Spleen (tissue), 7 donors: ENCODE data around the gene TRPT1.

ENCODE experiments used
- CTCF ChIP-seq, 11 experiments: fragments of 200-600 bp in 7 of 11; fragments of 450-650 bp in 4 of 11; sonication (generic) in 4 of 11; IDR thresholded peaks in 8 of 11; conservative IDR thresholded peaks in 3 of 11; 1 replicate in 7 of 11; 2 replicates in 4 of 11; pipeline versions ENCODE4 v1.4.0 to v1.8.0; 2016 to 2021; ENCODE audit warnings: antibody characterized with exemption in 11 of 11, inconsistent platforms in 4 of 11, mild to moderate bottlenecking in 1 of 11
- POLR2A ChIP-seq, 3 donors: fragments of 450-650 bp; IDR thresholded peaks; one replicate each; pipeline ENCODE4 v1.5.1; 2017; ENCODE audit warnings: antibody characterized with exemption in 3 of 3, mild to moderate bottlenecking in 1 of 3
- donor health status: DM: no; HTN: no; CAD: no; lungs with moderate emphysema.
- donor health status: DM: no; HTN: no; CAD: no.
- donor health status: DM: no; HTN: no; CAD: no.

GRCh38 chr11:64222651-64223000 lies 3.4 kb downstream of the TRPT1 start:
- no peak for TF ChIP-seq CTCF (IDR thresholded peaks at IDR 0.05 in 8 of 11, conservative IDR thresholded peaks at IDR 0.05 in 3 of 11)
- no peak for TF ChIP-seq POLR2A (IDR thresholded peaks at IDR 0.05)
